Activated T-cell treated with anti-CD3 and anti-CD28 coated beads, Interleukin-2, amount 50 U/mL, for 72 hours (primary cell): Measurements from ENCODE around the gene TK2. TPM values are rescaled to one million over a fixed set of nuclear protein-coding genes. Genes with fewer than 3 reads are reported as not detected.

Experiments used
- ATAC-seq, 2 donors: fragments of 150-1000 bp; cut with Tn5 transposase; replicated peaks in 1 of 2; 2 replicates each; pipeline ENCODE4 v1.10.0; 2021; ENCODE audit warnings: moderate library complexity in 2 of 2, mild to moderate bottlenecking in 1 of 2
- DNase-seq, 2 donors: peaks; one replicate each; pipeline ENCODE4 v3.0.0; 2021 to 2022; ENCODE audit warnings: mixed read lengths in 1 of 2
- H3K27ac Mint-ChIP-seq: one replicate; pipeline ENCODE4 v1.8.0; 2022; ENCODE audit warnings: mild to moderate bottlenecking, moderate library complexity, mixed read lengths
- H3K27me3 Mint-ChIP-seq: one replicate; pipeline ENCODE4 v1.8.0; 2022; ENCODE audit warnings: low read depth, mixed read lengths
- H3K36me3 Mint-ChIP-seq, 2 donors: one replicate each; pipeline ENCODE4 v1.8.0; 2022; ENCODE audit warnings: mixed read lengths in 2 of 2, mild to moderate bottlenecking in 1 of 2; ENCODE audit not compliant: insufficient read depth in 2 of 2
- H3K4me1 Mint-ChIP-seq: one replicate; pipeline ENCODE4 v1.8.0; 2022; ENCODE audit warnings: low read depth, mixed read lengths
- H3K4me3 Mint-ChIP-seq, 2 donors: one replicate each; pipeline ENCODE4 v1.8.0; 2022; ENCODE audit warnings: mild to moderate bottlenecking in 2 of 2, mixed read lengths in 2 of 2, moderate library complexity in 2 of 2
- H3K9me3 Mint-ChIP-seq, 2 donors: one replicate each; pipeline ENCODE4 v1.8.0; 2022; ENCODE audit warnings: mixed read lengths in 2 of 2
- total RNA-seq, 2 donors: library from RNA; stranded (reverse); gene quantifications; one replicate each; pipeline ENCODE4 v1.2.3, GENCODE V29; 2022

TK2 gene
- total RNA-seq, 2 donors from 2014 or later, result 16.4 to 16.6 TPM

DNA sequence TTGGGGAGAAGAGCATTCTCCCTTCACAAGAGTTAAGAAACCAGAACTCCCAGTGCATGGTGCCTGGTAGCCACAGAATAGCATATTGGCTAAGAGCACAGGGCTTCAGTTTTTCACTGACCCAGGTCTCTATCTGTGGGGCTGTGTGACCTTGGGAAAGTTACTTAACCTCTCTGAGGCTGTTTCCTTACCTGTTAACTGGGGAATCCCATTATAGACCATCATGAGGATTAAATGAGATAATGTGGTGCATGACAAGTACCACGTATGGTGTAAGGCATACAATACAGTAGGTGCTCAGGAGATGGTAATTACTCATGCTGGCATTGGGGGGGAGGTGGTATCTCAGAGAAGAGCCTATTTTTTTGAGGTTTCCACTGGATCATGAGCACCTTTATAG is 89.2 kb downstream of the TK2 start:
- Mint-ChIP-seq H3K9me3 (no peaks in the 10 kb centered on the region), H3K4me3 (no peak overlapping the region), H3K36me3 (no peaks in the 10 kb centered on the region), H3K27me3 (peaks cover 22% of the 10 kb centered on the region), H3K4me1 (no peaks in the 10 kb centered on the region), H3K27ac (no peak overlapping the region)
- DNase-seq (no peak), ATAC-seq (no peak)

DNA sequence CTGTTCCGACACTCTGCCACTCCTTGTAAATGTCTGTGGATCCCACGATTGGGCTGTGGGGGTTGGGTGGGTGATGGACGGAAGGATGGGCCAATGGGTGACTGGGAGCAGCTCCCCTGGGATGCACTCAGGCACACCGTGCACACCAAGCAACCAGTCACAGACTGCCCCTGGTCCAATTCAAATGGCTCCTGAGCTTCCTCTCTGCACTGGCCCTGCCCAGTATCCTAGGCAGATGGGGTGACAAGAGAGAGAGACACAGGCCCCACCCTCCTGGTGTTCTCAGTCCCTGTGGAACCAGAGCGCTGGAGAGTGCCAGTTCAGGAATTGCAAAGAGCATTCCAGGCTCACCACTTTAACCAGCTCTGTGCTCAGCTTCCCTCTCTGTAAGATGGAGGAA is 90.0 kb downstream of the TK2 start:
- Mint-ChIP-seq H3K4me3 (no peak overlapping the region), H3K27me3 (peaks cover 22% of the 10 kb centered on the region), H3K9me3 (no peaks in the 10 kb centered on the region), H3K36me3 (no peaks in the 10 kb centered on the region), H3K4me1 (no peaks in the 10 kb centered on the region), H3K27ac (no peak overlapping the region)
- ATAC-seq, result no peak
- no peak for DNase-seq

DNA sequence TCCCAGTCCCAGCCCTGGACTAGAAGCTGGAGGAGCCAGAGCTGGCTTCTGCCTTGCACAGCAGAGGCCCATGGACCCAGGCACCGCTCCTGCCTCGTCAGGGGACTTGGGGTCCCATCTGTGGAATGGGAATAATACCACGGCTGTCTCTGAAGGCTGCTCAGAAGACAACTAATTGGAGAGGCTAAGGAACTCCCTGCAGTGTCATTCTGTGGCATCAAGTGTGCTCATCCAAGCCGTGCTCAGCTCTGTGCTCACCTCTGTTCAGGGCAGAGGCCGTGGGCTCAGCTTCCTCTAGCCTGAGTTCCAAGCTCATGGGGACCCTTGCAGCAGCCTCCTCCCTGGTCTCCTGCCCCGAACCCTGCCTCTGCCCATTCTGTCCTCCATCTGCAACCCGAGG is 91.1 kb downstream of the TK2 start:
- Mint-ChIP-seq H3K4me3 (no peak overlapping the region), H3K9me3 (no peaks in the 10 kb centered on the region), H3K4me1 (no peaks in the 10 kb centered on the region), H3K27ac (no peak overlapping the region), H3K27me3 (peaks cover 18% of the 10 kb centered on the region), H3K36me3 (no peaks in the 10 kb centered on the region)
- no peak for ATAC-seq
- no peak for DNase-seq

DNA sequence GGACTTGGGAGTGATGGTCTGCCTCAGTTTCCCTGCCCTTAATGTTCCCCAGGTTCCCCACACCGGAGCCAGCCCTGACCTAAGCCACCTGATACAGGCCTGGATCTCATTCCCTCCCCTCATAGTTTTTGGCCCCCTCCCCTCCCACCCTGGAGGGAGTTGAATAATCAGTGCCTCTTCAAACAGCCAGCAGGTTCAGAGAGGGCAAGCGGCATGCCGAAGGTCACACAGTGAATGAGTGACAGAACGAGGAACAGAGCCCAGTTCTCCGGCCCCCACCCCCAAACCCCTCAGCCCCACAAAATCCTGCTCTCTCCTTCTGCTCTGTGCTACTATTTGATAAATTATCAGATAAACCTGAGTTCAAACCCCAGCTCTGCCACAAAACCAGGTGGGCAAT is 91.6 kb downstream of the TK2 start:
- no peaks in the 10 kb centered on the region for H3K9me3 Mint-ChIP-seq
- no peaks in the 10 kb centered on the region for H3K36me3 Mint-ChIP-seq
- DNase-seq (no peak), ATAC-seq (no peak)
- no peaks in the 10 kb centered on the region for H3K4me1 Mint-ChIP-seq
- no peak overlapping the region for H3K4me3 Mint-ChIP-seq
- peaks cover 13% of the 10 kb centered on the region for H3K27me3 Mint-ChIP-seq
- no peak overlapping the region for H3K27ac Mint-ChIP-seq

Other genes starting within 250 kb of the TK2 start
- gene CDH5, start 183.4 kb downstream of the TK2 start, total RNA-seq, result not detected
- not detected for gene BEAN1, start 122.8 kb downstream of the TK2 start, total RNA-seq
- 100 to 1,000 TPM; 163 to 172 TPM for gene CKLF, start 2.5 kb upstream of the TK2 start, total RNA-seq
- 10 to 100 TPM; 10.1 to 14.4 TPM for gene CMTM1, start 16.3 kb upstream of the TK2 start, total RNA-seq
- gene CMTM2, start 29.3 kb upstream of the TK2 start, total RNA-seq, result 1 to 10 TPM in 1 of 2 donors, under 1 TPM in 1; 0.31 to 1.2 TPM
- gene CMTM3, start 54.6 kb upstream of the TK2 start, total RNA-seq, result 10 to 100 TPM; 82.4 to 90.6 TPM
- 1 to 10 TPM; 3.7 to 3.9 TPM for gene CMTM4, start 146.6 kb upstream of the TK2 start, total RNA-seq
- gene DYNC1LI2, start 201.5 kb upstream of the TK2 start, total RNA-seq, result 10 to 100 TPM; 60.0 to 67.6 TPM